Measurements from ENCODE around the gene CDK1. TPM values are rescaled to one million over a fixed set of nuclear protein-coding genes. Genes with fewer than 3 reads are reported as not detected.

The CDK1 gene
- total and polyA plus RNA-seq, 2 donors (not counting 3 experiments of a cell fraction or from before 2014, with no cell fraction given) = 19.9 to 70.1 TPM

- peaks cover 8% of the 10 kb centered on the region for H3K4me1 ChIP-seq (ENCODE audit: control insufficient read depth, extremely low read depth, insufficient read depth, low read length)
- dilution Hi-C loops (cut with MboI; ENCODE audit: extremely low pct_ligation_motif_present, low sequenced_read_pairs) = no loop called here
- H3K36me3 ChIP-seq (ENCODE audit: control insufficient read depth in 2 of 2, extremely low read depth in 1 of 2, insufficient read depth in 2 of 2, low read length in 2 of 2) = no peaks in the 10 kb centered on the region
- BruUV-seq (replicated peaks) = no TSS peak
- H3K79me2 ChIP-seq (ENCODE audit: control insufficient read depth, insufficient read depth, low read length) = no peaks in the 10 kb centered on the region
- intact Hi-C loops (cut with micrococcal nuclease) = no loop called here
- H3K4me2 ChIP-seq (ENCODE audit: insufficient read depth, low read length) = no peak overlapping the region
- no peak overlapping the region for H3K4me3 ChIP-seq (replicated peaks in 1 of 3; ENCODE audit: insufficient read depth in 1 of 3, low read depth in 1 of 3, low read length in 3 of 3)
- H3K27me3 ChIP-seq (ENCODE audit: control insufficient read depth in 2 of 2, insufficient read depth in 2 of 2, low read length in 2 of 2) = no peaks in the 10 kb centered on the region
- no peaks in the 10 kb centered on the region for H3K9me3 ChIP-seq (replicated peaks; ENCODE audit: control insufficient read depth, insufficient read depth, low read length)
- FAIRE-seq (no peak), DNase-seq (ENCODE audit: low read depth, low spot score) (no peak)
- no peak overlapping the region for H3K27ac ChIP-seq (ENCODE audit: insufficient read depth, low read depth, low read length)
- no peaks in the 10 kb centered on the region for H4K20me1 ChIP-seq (replicated peaks; ENCODE audit: control insufficient read depth, extremely low read depth, insufficient read depth, low read length)
- ChIA-PET CTCF (interaction anchor here (1.3 kb wide), 1 partner anchor 40 kb away, joined by 4 read pairs; no protein-coding TSS in a partner anchor), POLR2A (no interaction called here)
- H2AFZ ChIP-seq (ENCODE audit: low read depth, low read length) = no peak overlapping the region
- TF ChIP-seq EZH2 (IDR thresholded peaks at IDR 0.05; ENCODE audit: borderline replicate concordance, low read depth, low read length, severe bottlenecking) (no peak), JUN (IDR thresholded peaks at IDR 0.05; ENCODE audit: borderline replicate concordance, insufficient read depth, insufficient read length, low read depth) (no peak), MYC (IDR thresholded peaks at IDR 0.05; ENCODE audit: low read depth, low read length) (no peak), POLR2A (IDR thresholded peaks at IDR 0.05; ENCODE audit: low read depth, low read length) (no peak), GATA2 (IDR thresholded peaks at IDR 0.05; ENCODE audit: insufficient read depth, insufficient read length, low read depth, low read length) (no peak), FOS (IDR thresholded peaks at IDR 0.05; ENCODE audit: borderline replicate concordance, insufficient read depth, low read length) (no peak), POLR2AphosphoS5 (IDR thresholded peaks at IDR 0.05; ENCODE audit: insufficient read depth, low read depth, low read length) (no peak), MAX (IDR thresholded peaks at IDR 0.05; ENCODE audit: insufficient read depth, insufficient read length) (no peak)
- TF ChIP-seq, protein P1, sequence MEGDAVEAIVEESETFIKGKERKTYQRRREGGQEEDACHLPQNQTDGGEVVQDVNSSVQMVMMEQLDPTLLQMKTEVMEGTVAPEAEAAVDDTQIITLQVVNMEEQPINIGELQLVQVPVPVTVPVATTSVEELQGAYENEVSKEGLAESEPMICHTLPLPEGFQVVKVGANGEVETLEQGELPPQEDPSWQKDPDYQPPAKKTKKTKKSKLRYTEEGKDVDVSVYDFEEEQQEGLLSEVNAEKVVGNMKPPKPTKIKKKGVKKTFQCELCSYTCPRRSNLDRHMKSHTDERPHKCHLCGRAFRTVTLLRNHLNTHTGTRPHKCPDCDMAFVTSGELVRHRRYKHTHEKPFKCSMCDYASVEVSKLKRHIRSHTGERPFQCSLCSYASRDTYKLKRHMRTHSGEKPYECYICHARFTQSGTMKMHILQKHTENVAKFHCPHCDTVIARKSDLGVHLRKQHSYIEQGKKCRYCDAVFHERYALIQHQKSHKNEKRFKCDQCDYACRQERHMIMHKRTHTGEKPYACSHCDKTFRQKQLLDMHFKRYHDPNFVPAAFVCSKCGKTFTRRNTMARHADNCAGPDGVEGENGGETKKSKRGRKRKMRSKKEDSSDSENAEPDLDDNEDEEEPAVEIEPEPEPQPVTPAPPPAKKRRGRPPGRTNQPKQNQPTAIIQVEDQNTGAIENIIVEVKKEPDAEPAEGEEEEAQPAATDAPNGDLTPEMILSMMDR (IDR thresholded peaks at IDR 0.05; ENCODE audit: extremely low read depth in 1 of 2, insufficient read depth in 1 of 2, low read depth in 1 of 2, low read length in 2 of 2) = no peak
- no peak overlapping the region for H3K9ac ChIP-seq (replicated peaks; ENCODE audit: extremely low read depth, insufficient read depth, low read length)
- H3K9me1 ChIP-seq (replicated peaks; ENCODE audit: control insufficient read depth, extremely low read depth, insufficient read depth, low read length) = no peaks in the 10 kb centered on the region
Observed at GRCh38 chr10:60808036-60808435, 29.8 kb downstream of the CDK1 start.

All from endothelial cell of umbilical vein (primary cell).